Esophagus muscularis mucosa (tissue), 4 donors: Measurements from ENCODE around the gene RNF175. TPM values are rescaled to one million over a fixed set of nuclear protein-coding genes. Genes with fewer than 3 reads are reported as not detected.
"Not testable (repeated sequence)": the region's sequence is repeated elsewhere in the genome, so short reads cannot be mapped to it uniquely, and the experiment has no call there.

ENCODE experiments used
- DNase-seq: peaks from one replicate; pipeline ENCODE4 v3.0.0-alpha.2; 2017; ENCODE audit errors: extremely low spot score
- H3K27ac ChIP-seq, 4 donors: fragments of 200-600 bp; sonication (generic); replicated peaks in 1 of 4; 1 replicate in 3 of 4; 2 replicates in 1 of 4; pipeline ENCODE4 v1.5.1; 2016 to 2019; ENCODE audit warnings: mild to moderate bottlenecking in 1 of 4
- H3K27me3 ChIP-seq, 4 donors: fragments of 200-600 bp; sonication (generic); one replicate each; pipeline versions ENCODE4 v1.5.1 to v1.6.0; 2016 to 2019
- H3K36me3 ChIP-seq, 4 donors: fragments of 200-600 bp; sonication (generic); one replicate each; pipeline ENCODE4 v1.5.1; 2016 to 2019
- H3K4me1 ChIP-seq, 4 donors: fragments of 200-600 bp; sonication (generic); one replicate each; pipeline ENCODE4 v1.5.1; 2016 to 2019
- H3K4me3 ChIP-seq, 4 donors: fragments of 200-600 bp; sonication (generic); 1 replicate in 2 of 4; 2 replicates in 2 of 4; pipeline ENCODE4 v1.5.1; 2016 to 2019; ENCODE audit warnings: mild to moderate bottlenecking in 4 of 4, moderate library complexity in 1 of 4
- H3K9me3 ChIP-seq, 4 donors: fragments of 200-600 bp; sonication (generic); 1 replicate in 3 of 4; 2 replicates in 1 of 4; pipeline ENCODE4 v1.5.1; 2016 to 2019
- CTCF ChIP-seq, 3 experiments: fragments of 200-600 bp in 2 of 3; fragments of 450-650 bp in 1 of 3; sonication (generic) in 2 of 3; IDR thresholded peaks; one replicate each; pipeline ENCODE4 v1.5.1; 2017 to 2019; ENCODE audit warnings: antibody characterized with exemption in 3 of 3, mild to moderate bottlenecking in 2 of 3, moderate library complexity in 1 of 3
- EP300 ChIP-seq: sonication (generic); formaldehyde crosslinking; IDR thresholded peaks from one replicate; pipeline ENCODE4 v1.6.1; 2017; ENCODE audit warnings: antibody characterized with exemption
- POLR2A ChIP-seq: fragments of 450-650 bp; IDR thresholded peaks from one replicate; pipeline ENCODE4 v1.6.1; 2017; ENCODE audit warnings: antibody characterized with exemption, moderate library complexity, mild to moderate bottlenecking, low read depth
- POLR2AphosphoS5 ChIP-seq, 2 donors: sonication (generic); formaldehyde crosslinking; IDR thresholded peaks; one replicate each; pipeline ENCODE4 v1.6.1; 2017; ENCODE audit warnings: antibody characterized with exemption in 2 of 2
- WGBS: methylation state at CpG from one replicate; pipeline ENCODE4 v1.1.5; 2018; 5-methylcytosine and 5-hydroxymethylcytosine counted together
- intact Hi-C: fragments of 100-400 bp; cut with DNase I; formaldehyde crosslinking; loops from one replicate; pipeline ENCODE4 v1.15.1; 2023
- total RNA-seq, 4 donors: library from RNA; depleted of rRNA; stranded (reverse); fragments of >200 nt; gene quantifications; one replicate each; pipeline versions ENCODE4 v1.1.0 to v1.2.1, GENCODE V29; 2016

The RNF175 gene
- total RNA-seq, 4 donors from 2014 or later = 0.19 to 1.4 (median 0.50) TPM; not detected in 1

GRCh38 chr4:153676984-153677383 is 82.8 kb downstream of the RNF175 start:
- DNase-seq = no peak
- Histone ChIP-seq H3K27me3 (no peaks in the 10 kb centered on the region), H3K36me3 (no peaks in the 10 kb centered on the region), H3K9me3 (peaks cover 0 to 9% (median 2%) of the 10 kb centered on the region in 4 donors), H3K4me3 (no peak overlapping the region), H3K4me1 (no peaks in the 10 kb centered on the region), H3K27ac (no peak overlapping the region)
- intact Hi-C loops = no loop called here
- 38% methylated on average over 1 of the region's 1 CpG for WGBS
- TF ChIP-seq POLR2A = no peak
- no peak for TF ChIP-seq EP300
- TF ChIP-seq CTCF (IDR thresholded peaks at IDR 0.05) = no peak
- no peak for TF ChIP-seq POLR2AphosphoS5 (IDR thresholded peaks at IDR 0.05)

GRCh38 chr4:153676486-153676885 is 83.3 kb downstream of the RNF175 start:
- intact Hi-C loops = no loop called here

GRCh38 chr4:153669838-153670237 is 90.0 kb downstream of the RNF175 start:
- TF ChIP-seq POLR2A (no peak), CTCF (IDR thresholded peaks at IDR 0.05) (no peak), EP300 (no peak), POLR2AphosphoS5 (IDR thresholded peaks at IDR 0.05) (no peak)
- WGBS = 47% methylated on average over 3 of the region's 3 CpGs
- no peak for DNase-seq

More at GRCh38 chr4:153676486-153676885, 83.3 kb downstream of the RNF175 start:
- Histone ChIP-seq H3K27ac (no peak overlapping the region), H3K27me3 (no peaks in the 10 kb centered on the region), H3K36me3 (no peaks in the 10 kb centered on the region), H3K9me3 (peaks cover 0 to 9% (median 2%) of the 10 kb centered on the region in 4 donors), H3K4me1 (no peaks in the 10 kb centered on the region), H3K4me3 (no peak overlapping the region)
- WGBS = 83% methylated on average over 5 of the region's 5 CpGs
- DNase-seq = no peak
- TF ChIP-seq EP300 (no peak), POLR2AphosphoS5 (IDR thresholded peaks at IDR 0.05) (no peak), CTCF (IDR thresholded peaks at IDR 0.05) (no peak), POLR2A (no peak)

GRCh38 chr4:153668647-153669046 is 91.2 kb downstream of the RNF175 start:
- no peak for DNase-seq
- H3K27ac ChIP-seq = no peak overlapping the region
- H3K36me3 ChIP-seq = no peaks in the 10 kb centered on the region
- TF ChIP-seq POLR2A (no peak), EP300 (no peak), POLR2AphosphoS5 (IDR thresholded peaks at IDR 0.05) (no peak), CTCF (IDR thresholded peaks at IDR 0.05) (no peak)
- no peaks in the 10 kb centered on the region for H3K4me1 ChIP-seq
- no peaks in the 10 kb centered on the region for H3K27me3 ChIP-seq
- no peak overlapping the region for H3K4me3 ChIP-seq
- WGBS = 67% methylated on average over 2 of the region's 2 CpGs
- intact Hi-C loops = no loop called here
- H3K9me3 ChIP-seq = no peaks in the 10 kb centered on the region

More at GRCh38 chr4:153669838-153670237, 90.0 kb downstream of the RNF175 start:
- no peaks in the 10 kb centered on the region for H3K4me1 ChIP-seq
- peaks cover 0 to 3% (median under 1%) of the 10 kb centered on the region in 4 donors for H3K9me3 ChIP-seq
- no peak overlapping the region for H3K27ac ChIP-seq
- no peaks in the 10 kb centered on the region for H3K27me3 ChIP-seq
- intact Hi-C loops = no loop called here
- H3K4me3 ChIP-seq = no peak overlapping the region
- no peaks in the 10 kb centered on the region for H3K36me3 ChIP-seq

GRCh38 chr4:153666505-153666904 is 93.3 kb downstream of the RNF175 start:
- intact Hi-C loops, H3K4me3 ChIP-seq, H3K27me3 ChIP-seq, H3K36me3 ChIP-seq, H3K9me3 ChIP-seq, DNase-seq, H3K27ac ChIP-seq, H3K4me1 ChIP-seq: not testable (repeated sequence)
- WGBS = 92% methylated on average over 1 of the region's 1 CpG
